Measurements from ENCODE around the gene UBE2E1.

Gene UBE2E1

DNA sequence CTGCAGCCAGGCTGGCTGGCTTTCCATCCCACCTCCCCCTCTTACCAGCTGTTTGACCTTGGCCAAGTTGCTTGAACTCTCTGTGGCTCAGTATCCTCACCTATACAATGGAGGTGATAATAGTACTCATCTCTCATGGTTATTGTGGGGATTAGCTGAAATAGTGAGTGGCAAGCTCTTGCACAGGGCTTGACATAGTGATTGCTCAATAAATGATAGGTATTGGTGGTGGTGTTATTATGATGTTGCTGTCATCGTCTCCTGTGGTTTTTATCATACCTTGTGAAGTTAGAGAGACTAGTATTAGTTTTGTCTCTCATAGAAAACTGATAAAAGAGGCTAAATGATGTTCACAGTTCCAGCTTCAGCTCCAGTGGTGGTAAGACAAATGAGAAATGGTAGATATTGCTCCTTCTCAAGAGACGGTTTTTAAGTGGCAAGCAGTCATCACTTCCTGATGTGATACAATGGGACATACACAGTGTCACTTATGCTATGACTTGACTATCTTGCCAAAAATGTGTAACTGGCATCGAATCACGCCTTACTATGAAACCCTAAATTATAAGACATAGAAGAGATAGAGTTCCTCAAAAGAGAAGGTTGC lies 12.1 kb upstream of the UBE2E1 start:
- TF ChIP-seq, protein P1, sequence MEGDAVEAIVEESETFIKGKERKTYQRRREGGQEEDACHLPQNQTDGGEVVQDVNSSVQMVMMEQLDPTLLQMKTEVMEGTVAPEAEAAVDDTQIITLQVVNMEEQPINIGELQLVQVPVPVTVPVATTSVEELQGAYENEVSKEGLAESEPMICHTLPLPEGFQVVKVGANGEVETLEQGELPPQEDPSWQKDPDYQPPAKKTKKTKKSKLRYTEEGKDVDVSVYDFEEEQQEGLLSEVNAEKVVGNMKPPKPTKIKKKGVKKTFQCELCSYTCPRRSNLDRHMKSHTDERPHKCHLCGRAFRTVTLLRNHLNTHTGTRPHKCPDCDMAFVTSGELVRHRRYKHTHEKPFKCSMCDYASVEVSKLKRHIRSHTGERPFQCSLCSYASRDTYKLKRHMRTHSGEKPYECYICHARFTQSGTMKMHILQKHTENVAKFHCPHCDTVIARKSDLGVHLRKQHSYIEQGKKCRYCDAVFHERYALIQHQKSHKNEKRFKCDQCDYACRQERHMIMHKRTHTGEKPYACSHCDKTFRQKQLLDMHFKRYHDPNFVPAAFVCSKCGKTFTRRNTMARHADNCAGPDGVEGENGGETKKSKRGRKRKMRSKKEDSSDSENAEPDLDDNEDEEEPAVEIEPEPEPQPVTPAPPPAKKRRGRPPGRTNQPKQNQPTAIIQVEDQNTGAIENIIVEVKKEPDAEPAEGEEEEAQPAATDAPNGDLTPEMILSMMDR (conservative IDR thresholded peaks at IDR 0.05; ENCODE audit: low read depth, low read length), result no peak
- no peak overlapping the region for H3K4me3 ChIP-seq (ENCODE audit: low read depth, low read length)
- DNase-seq (ENCODE audit: low read depth), result no peak

DNA sequence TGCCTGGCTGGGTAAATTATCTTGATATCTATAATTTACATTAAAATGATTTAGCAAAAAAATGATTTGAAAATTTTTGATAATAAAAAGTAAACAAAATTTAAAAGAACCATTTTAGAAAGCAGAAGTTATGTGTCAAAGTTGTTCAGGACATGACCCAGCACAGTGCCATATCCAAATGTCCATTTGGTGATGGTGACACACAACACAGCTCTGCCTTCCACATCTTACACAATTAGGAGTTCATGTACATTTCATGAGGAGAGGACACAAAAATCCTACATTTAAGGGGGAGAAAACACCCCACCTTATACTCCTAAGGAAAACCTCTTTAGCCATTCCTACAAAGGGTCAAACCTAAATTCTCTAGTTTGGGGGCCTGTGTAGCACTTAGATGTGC lies 10.7 kb upstream of the UBE2E1 start:
- DNase-seq (ENCODE audit: low read depth), result no peak
- H3K4me3 ChIP-seq (ENCODE audit: low read depth, low read length), result no peak overlapping the region
- TF ChIP-seq, protein P1 (conservative IDR thresholded peaks at IDR 0.05; ENCODE audit: low read depth, low read length), result no peak

DNA sequence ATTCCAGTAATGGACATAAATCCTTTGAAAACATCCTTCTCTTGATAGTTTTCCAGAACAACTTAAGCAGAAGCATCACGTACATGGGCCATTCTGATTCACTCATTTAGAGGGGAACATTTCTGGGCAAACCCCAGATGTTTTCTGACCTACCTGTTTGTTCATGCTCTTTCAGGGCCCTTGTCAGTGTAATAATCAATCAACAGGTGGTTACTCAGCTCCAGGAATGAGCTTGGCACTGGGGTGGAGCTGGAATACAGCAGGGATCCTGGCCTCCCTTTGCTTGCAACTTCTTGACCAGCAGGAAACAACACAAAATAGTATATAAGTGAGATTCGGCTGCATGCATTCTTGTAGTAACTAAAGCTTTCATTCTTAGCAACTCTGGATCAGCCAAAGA lies 9.2 kb upstream of the UBE2E1 start:
- no peak overlapping the region for H3K4me3 ChIP-seq (ENCODE audit: low read depth, low read length)
- DNase-seq (ENCODE audit: low read depth), result no peak
- TF ChIP-seq, protein P1 (conservative IDR thresholded peaks at IDR 0.05; ENCODE audit: low read depth, low read length), result no peak

DNA sequence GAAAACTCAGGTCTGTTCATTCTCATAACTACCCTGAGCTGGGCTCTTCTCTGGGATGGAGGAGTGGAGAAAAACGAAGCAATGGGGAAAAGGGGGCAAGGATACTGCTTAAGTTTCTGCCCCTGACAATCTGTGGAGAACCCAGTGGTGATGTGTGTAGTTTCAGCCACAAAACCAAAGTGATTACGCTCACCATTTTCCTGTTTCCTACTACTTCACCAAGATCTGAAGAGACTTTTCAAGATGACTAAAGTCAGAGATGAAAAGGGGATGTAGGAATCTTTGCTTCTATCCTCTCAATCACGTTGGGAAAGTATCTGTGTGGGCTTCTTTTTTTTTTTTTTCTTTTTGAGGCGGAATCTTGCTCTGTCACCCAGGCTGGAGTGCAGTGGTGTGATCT lies 8.3 kb upstream of the UBE2E1 start:
- DNase-seq (ENCODE audit: low read depth), result no peak
- H3K4me3 ChIP-seq (ENCODE audit: low read depth, low read length), result no peak overlapping the region
- TF ChIP-seq, protein P1 (conservative IDR thresholded peaks at IDR 0.05; ENCODE audit: low read depth, low read length), result no peak

DNA sequence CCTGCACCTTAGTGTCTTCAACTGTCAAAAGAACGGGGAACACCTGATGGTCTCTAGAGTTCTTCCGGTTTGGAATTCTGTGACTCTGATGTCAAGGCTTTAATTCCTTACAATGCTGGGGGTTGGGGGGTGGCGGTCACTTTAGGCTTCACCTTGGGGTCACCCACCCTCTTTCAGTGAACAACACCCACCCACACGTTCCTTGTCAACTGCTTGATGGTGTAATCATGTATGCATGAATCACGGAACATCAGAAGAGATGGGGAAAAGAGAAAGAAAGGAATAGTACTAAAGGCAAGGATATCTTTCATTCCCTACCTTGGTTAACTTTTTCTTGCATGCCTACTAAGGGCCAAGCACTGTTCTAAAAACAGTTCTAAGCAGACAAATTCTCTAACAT lies 7.3 kb upstream of the UBE2E1 start:
- no peak for DNase-seq (ENCODE audit: low read depth)
- TF ChIP-seq, protein P1 (conservative IDR thresholded peaks at IDR 0.05; ENCODE audit: low read depth, low read length), result no peak
- H3K4me3 ChIP-seq (ENCODE audit: low read depth, low read length), result no peak overlapping the region

DNA sequence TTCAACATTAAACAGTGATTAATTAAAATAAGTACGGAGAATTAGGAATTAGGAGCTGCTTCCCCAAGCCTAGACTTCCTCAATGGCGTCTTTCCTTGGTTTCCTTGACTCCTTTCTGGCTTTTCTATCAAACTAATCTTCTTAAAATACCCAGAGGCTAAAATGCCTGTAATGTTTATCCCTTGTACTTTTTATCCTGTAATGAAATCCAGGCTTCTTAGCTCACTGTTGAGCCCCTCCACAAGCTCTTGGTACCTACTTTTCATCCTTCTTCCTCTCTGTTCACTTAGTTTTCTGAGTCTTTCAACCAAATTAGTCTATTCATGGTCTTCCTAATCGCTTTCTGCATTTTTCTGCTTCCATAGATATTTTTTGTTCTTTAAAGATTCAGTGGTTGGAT lies 6.9 kb upstream of the UBE2E1 start:
- H3K4me3 ChIP-seq (ENCODE audit: low read depth, low read length), result no peak overlapping the region
- no peak for DNase-seq (ENCODE audit: low read depth)
- TF ChIP-seq, protein P1 (conservative IDR thresholded peaks at IDR 0.05; ENCODE audit: low read depth, low read length), result no peak

DNA sequence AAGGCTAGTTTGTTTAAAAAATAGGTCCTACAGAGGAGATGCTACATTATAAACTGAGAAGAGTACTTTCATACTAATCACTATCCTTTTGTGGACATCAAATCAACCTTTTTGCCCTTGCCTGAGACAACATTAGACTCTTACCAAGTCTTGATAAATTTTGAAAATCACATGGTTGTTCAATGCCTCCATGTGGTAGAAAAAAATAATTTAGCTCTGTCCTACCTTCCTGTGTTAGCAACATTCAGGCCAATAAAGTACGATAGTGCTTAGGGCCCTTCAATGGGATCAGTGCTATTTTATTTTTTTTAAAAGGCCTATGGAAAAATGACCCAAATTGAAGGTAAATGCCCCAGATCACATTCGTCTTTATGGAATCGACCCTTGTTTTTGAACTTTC lies 5.0 kb upstream of the UBE2E1 start:
- TF ChIP-seq, protein P1 (conservative IDR thresholded peaks at IDR 0.05; ENCODE audit: low read depth, low read length), result peak; percentile 33
- DNase-seq (ENCODE audit: low read depth), result peak; percentile 56
- H3K4me3 ChIP-seq (ENCODE audit: low read depth, low read length), result no peak overlapping the region

Measured in choroid plexus epithelial cell (primary cell).